Choroid plexus epithelial cell (primary cell): Measurements from ENCODE around the gene DSN1.

Experiments
- DNase-seq: peaks from one replicate; pipeline ENCODE4 v3.0.0-alpha.2; 2010; ENCODE audit warnings: low read depth
- H3K4me3 ChIP-seq: 2 replicates; pipeline ENCODE4 v1.5.1; 2011; ENCODE audit warnings: low read depth, mild to moderate bottlenecking, control low read depth, low read length, moderate library complexity
- TF ChIP-seq, protein P1 (sequence below): conservative IDR thresholded peaks from 2 replicates; pipeline ENCODE4 v1.5.1; 2011; ENCODE audit warnings: low read depth, mild to moderate bottlenecking, control low read depth, inconsistent platforms, low read length, moderate library complexity

DSN1 gene, protein sequence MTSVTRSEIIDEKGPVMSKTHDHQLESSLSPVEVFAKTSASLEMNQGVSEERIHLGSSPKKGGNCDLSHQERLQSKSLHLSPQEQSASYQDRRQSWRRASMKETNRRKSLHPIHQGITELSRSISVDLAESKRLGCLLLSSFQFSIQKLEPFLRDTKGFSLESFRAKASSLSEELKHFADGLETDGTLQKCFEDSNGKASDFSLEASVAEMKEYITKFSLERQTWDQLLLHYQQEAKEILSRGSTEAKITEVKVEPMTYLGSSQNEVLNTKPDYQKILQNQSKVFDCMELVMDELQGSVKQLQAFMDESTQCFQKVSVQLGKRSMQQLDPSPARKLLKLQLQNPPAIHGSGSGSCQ

DNA sequence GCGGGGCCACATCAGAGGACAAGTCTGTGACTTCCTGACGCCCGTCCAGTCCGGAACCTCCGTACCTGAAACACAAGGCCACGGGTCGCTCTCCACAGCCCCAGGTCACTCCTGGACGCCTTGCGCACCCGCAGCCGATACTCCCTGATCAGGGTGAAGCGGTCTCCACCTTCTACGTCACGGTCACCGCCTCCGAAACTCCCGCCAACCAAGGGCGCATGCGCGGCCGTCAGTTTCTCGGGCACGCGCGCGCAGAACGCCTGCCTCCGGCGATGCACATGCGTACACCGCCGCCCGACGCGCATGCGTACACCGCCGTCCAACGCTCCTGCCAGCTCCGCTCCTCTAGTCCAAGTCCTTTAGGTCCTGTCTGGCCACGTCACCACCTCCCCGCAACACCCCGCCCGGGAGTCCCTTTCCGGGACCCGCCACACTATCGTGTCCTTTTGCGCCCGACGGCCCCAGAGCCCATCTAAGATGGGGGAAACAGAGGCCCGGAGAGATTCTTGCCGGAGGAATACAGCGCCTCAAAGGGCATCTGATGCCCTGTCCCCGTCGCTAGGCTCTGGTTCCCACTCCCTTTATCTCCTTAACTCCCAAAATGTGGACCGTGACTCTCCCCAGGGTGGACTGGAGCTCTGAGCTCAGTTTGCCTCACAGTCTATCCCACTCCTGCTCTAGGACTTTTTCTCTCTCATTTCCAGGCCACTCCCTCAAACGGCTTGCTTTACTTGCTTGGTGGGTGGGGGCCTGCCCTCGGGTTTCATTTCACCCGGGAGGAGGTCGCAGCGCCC, at the start of gene DSN1:
TSS of gene DSN1 (minus strand) at position 167 of the 794 bp plus-strand sequence. CDS start 2,305 bp downstream, outside the sequence.
- TF ChIP-seq, protein P1, sequence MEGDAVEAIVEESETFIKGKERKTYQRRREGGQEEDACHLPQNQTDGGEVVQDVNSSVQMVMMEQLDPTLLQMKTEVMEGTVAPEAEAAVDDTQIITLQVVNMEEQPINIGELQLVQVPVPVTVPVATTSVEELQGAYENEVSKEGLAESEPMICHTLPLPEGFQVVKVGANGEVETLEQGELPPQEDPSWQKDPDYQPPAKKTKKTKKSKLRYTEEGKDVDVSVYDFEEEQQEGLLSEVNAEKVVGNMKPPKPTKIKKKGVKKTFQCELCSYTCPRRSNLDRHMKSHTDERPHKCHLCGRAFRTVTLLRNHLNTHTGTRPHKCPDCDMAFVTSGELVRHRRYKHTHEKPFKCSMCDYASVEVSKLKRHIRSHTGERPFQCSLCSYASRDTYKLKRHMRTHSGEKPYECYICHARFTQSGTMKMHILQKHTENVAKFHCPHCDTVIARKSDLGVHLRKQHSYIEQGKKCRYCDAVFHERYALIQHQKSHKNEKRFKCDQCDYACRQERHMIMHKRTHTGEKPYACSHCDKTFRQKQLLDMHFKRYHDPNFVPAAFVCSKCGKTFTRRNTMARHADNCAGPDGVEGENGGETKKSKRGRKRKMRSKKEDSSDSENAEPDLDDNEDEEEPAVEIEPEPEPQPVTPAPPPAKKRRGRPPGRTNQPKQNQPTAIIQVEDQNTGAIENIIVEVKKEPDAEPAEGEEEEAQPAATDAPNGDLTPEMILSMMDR = no peak

DNA sequence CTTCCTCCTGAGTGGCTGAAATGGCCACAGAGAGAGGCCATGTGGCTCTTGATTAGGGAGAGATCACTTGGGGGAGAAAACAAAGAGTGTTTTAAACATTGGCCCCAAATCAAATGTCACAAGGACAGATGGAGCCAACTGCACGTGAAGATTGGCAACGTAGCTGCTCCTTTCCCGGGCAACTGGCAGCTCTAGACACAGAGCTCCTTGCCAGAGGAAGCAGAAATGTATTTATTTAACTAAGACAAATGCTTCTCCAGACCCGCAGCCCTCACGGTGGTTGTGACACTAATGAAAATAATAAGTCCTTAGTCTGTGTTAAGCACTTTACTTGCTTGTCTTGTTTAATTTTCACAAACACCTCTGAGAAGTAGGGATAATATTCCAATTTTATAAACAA, 49.6 kb upstream of the DSN1 start:
- no peak for DNase-seq
- TF ChIP-seq, protein P1 = no peak
- H3K4me3 ChIP-seq = no peak overlapping the region

More for the DNA sequence above, at the start of gene DSN1:
- peak within 1 kb of the TSS; percentile 95 for H3K4me3 ChIP-seq
- peak; percentile 98 for DNase-seq

DNA sequence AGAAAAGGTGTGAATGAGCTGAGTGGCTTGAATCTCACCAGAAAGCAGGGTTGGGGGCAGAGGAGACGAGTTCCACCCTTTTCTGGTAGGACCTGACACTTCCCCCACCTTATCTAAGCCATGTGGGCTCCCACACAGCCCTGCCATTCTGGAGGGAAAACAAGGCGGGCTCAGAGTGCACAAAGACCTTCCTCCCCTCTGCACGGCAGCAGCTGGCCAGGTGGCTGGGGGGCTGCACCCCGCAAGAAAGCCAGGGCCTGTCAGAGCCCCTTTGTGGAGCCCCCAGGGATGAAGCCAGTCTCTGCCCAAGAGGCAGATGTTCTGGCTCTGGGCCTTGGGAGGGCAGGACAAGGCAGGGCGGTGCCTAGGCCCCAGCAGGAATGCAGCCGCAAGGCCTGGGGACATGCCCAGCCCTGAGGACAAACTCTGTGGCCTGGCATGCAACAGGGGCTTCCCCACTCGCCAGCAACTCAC, 48.4 kb upstream of the DSN1 start:
- TF ChIP-seq, protein P1 = no peak
- H3K4me3 ChIP-seq = no peak overlapping the region
- no peak for DNase-seq

DNA sequence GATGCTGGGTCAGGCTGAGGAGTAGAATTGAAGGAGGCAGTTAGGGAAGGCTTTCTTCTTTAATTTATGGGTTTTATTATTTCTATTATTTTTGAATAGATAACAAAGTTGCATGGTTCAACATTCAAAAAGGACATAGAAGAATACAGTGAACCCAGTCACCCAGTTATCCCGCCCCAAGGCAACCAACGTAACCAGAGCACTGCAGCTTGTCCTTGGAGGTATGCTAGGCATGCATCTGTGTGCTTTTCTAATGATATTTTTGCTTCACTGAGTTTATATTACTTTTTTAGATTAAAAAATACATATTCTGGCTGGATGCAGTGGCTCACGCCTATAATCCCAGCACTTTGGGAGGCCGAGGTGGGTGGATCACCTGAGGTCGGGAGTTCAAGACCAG, 47.4 kb upstream of the DSN1 start:
- TF ChIP-seq, protein P1 = no peak
- peak; percentile 31 for DNase-seq
- no peak overlapping the region for H3K4me3 ChIP-seq

DNA sequence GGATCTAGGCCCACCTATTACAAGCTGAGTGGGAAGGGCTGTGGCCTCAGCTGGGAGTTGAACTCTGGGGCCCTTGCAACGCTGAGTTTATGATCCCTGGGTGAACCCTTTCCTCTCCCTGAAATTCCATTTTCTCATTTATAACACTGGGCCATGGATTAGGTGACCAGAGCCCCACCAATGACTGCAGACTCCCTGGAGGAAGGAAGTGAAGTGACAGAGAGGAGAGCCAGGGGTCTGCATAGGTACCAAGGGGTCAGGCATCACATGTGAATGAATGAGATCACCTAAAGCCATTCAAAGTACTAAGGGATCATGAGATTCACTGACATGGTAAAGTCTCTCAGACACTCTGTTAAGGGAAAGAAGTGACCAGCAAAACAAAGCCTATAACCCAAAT, 46.5 kb upstream of the DSN1 start:
- TF ChIP-seq, protein P1 = no peak
- no peak overlapping the region for H3K4me3 ChIP-seq
- DNase-seq = no peak

DNA sequence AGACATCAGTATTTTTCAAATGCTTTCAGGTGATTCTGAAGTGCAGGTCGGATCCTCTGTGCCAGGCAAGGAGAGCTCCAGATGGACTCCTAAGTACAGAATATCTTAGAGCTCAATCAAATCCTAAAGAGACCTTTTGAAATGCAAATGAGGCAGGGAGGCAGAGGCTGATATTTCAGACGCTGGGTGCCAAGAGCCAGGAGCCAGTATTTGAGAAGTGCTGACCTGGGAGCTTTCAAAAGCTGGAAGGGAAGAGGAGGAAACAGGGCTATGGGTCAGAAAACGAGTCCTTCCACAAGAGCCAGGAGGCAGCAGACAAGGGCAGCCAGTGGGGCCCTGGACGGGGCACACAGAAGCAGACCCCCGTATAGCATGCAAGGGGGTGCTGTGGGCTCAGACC, 46.1 kb upstream of the DSN1 start:
- DNase-seq = no peak
- TF ChIP-seq, protein P1 = no peak

More for the DNA sequence above, 46.1 kb upstream of the DSN1 start:
- H3K4me3 ChIP-seq = no peak overlapping the region
